Endothelial cell of umbilical vein (primary cell): Measurements from ENCODE around the gene SSH2. TPM values are rescaled to one million over a fixed set of nuclear protein-coding genes. Genes with fewer than 3 reads are reported as not detected.

Experiments
- BruUV-seq: library from RNA; stranded (reverse); fragments of 400-500 nt; replicated peaks from 2 replicates; lab custom pipeline; 2021; lab: Mats Ljungman, UMichigan
- CTCF ChIA-PET: fragments of 300-600, 350-600 bp; sonication (Branson Sonifier 250); formaldehyde crosslinking; loops from one replicate; lab custom pipeline; 2021; ENCODE audit warnings: antibody characterized with exemption, inconsistent platforms; lab: Charles Lee
- POLR2A ChIA-PET: fragments of 300-600, 350-600 bp; sonication (Branson Sonifier 250); formaldehyde crosslinking; loops from one replicate; lab custom pipeline; 2021; ENCODE audit warnings: antibody characterized with exemption, inconsistent platforms; lab: Charles Lee
- DNase-seq: peaks from one replicate; pipeline ENCODE4 v3.0.0-alpha.2; 2011; ENCODE audit warnings: low read depth, low spot score
- FAIRE-seq: peaks from 2 replicates; lab custom pipeline; 2011; peaks lifted over from hg19 to GRCh38; lab: Jason Lieb, UNC
- H2AFZ ChIP-seq: 2 replicates; pipeline ENCODE4 v1.6.0; 2012; ENCODE audit warnings: low read depth, low read length, control low read depth, inconsistent platforms
- H3K27ac ChIP-seq: 2 replicates; pipeline ENCODE4 v1.5.1; 2011; ENCODE audit warnings: low read depth, mild to moderate bottlenecking, control low read depth, low read length, moderate library complexity; ENCODE audit not compliant: insufficient read depth
- H3K27me3 ChIP-seq, 2 experiments: 2 replicates each; pipeline versions ENCODE4 v1.6.0 to v1.6.1; 2011; ENCODE audit warnings: low read length in 2 of 2, mixed read lengths in 1 of 2; ENCODE audit not compliant: control insufficient read depth in 2 of 2, insufficient read depth in 2 of 2
- H3K36me3 ChIP-seq, 2 experiments: 2 replicates in 1 of 2; 3 replicates in 1 of 2; pipeline ENCODE4 v1.5.1; 2011; ENCODE audit warnings: low read length in 2 of 2, mild to moderate bottlenecking in 1 of 2, moderate library complexity in 1 of 2; ENCODE audit not compliant: control insufficient read depth in 2 of 2, insufficient read depth in 2 of 2; ENCODE audit errors: extremely low read depth in 1 of 2
- H3K4me1 ChIP-seq: 3 replicates; pipeline ENCODE4 v1.5.1; 2011; ENCODE audit warnings: mild to moderate bottlenecking, low read length; ENCODE audit not compliant: control insufficient read depth, insufficient read depth; ENCODE audit errors: extremely low read depth
- H3K4me2 ChIP-seq: 2 replicates; pipeline ENCODE4 v1.6.1; 2011; ENCODE audit warnings: low read length, control low read depth, mixed read lengths; ENCODE audit not compliant: insufficient read depth
- H3K4me3 ChIP-seq, 3 experiments: fragments of 200-600 bp in 1 of 3; sonication (generic), shearing (Covaris generic) in 1 of 3; replicated peaks in 1 of 3; 2 replicates each; pipeline ENCODE4 v1.5.1; 2011 to 2016; ENCODE audit warnings: control low read depth in 3 of 3, low read length in 3 of 3, mild to moderate bottlenecking in 2 of 3, inconsistent platforms in 1 of 3, low read depth in 1 of 3, moderate library complexity in 1 of 3; ENCODE audit not compliant: insufficient read depth in 1 of 3
- H3K79me2 ChIP-seq: 2 replicates; pipeline ENCODE4 v1.6.0; 2012; ENCODE audit warnings: low read length, inconsistent platforms; ENCODE audit not compliant: control insufficient read depth, insufficient read depth
- H3K9ac ChIP-seq: replicated peaks from 2 replicates; pipeline ENCODE3; 2011; ENCODE audit warnings: low read length, control low read depth; ENCODE audit not compliant: insufficient read depth; ENCODE audit errors: extremely low read depth
- H3K9me1 ChIP-seq: replicated peaks from 3 replicates; pipeline ENCODE4 v1.6.0; 2011; ENCODE audit warnings: mild to moderate bottlenecking, low read length; ENCODE audit not compliant: control insufficient read depth, insufficient read depth; ENCODE audit errors: extremely low read depth
- H3K9me3 ChIP-seq: replicated peaks from 2 replicates; pipeline ENCODE4 v1.5.1; 2012; ENCODE audit warnings: low read length, inconsistent platforms; ENCODE audit not compliant: control insufficient read depth, insufficient read depth
- H4K20me1 ChIP-seq: replicated peaks from 2 replicates; pipeline ENCODE3; 2011; ENCODE audit warnings: mild to moderate bottlenecking, low read length; ENCODE audit not compliant: control insufficient read depth, insufficient read depth; ENCODE audit errors: extremely low read depth
- CTCF ChIP-seq, 2 donors: IDR thresholded peaks; 1 replicate in 1 of 2; 2 replicates in 1 of 2; pipeline ENCODE4 v1.5.1; 2011; ENCODE audit warnings: low read length in 2 of 2, mild to moderate bottlenecking in 2 of 2, moderate library complexity in 2 of 2, control low read depth in 1 of 2, inconsistent platforms in 1 of 2, low read depth in 1 of 2; ENCODE audit not compliant: insufficient read depth in 1 of 2; ENCODE audit errors: extremely low read depth in 1 of 2
- EZH2 ChIP-seq: IDR thresholded peaks from 2 replicates; pipeline ENCODE4 v1.6.1; 2012; ENCODE audit warnings: borderline replicate concordance, low read depth, mild to moderate bottlenecking, moderate library complexity, low read length, inconsistent platforms; ENCODE audit not compliant: severe bottlenecking
- FOS ChIP-seq: IDR thresholded peaks from 2 replicates; pipeline ENCODE4 v1.6.1; 2011; ENCODE audit warnings: mild to moderate bottlenecking, low read length, moderate library complexity, borderline replicate concordance; ENCODE audit not compliant: insufficient read depth
- GATA2 ChIP-seq: IDR thresholded peaks from 2 replicates; pipeline ENCODE4 v1.7.0; 2011; ENCODE audit warnings: low read depth, mild to moderate bottlenecking, moderate library complexity, mixed read lengths, low read length; ENCODE audit not compliant: insufficient read length, insufficient read depth
- JUN ChIP-seq: IDR thresholded peaks from 2 replicates; pipeline ENCODE4 v1.6.1; 2011; ENCODE audit warnings: borderline replicate concordance, low read depth; ENCODE audit not compliant: insufficient read length, insufficient read depth
- MAX ChIP-seq: IDR thresholded peaks from 2 replicates; pipeline ENCODE4 v1.6.1; 2011; ENCODE audit not compliant: insufficient read depth, insufficient read length
- MYC ChIP-seq: IDR thresholded peaks from one replicate; pipeline ENCODE4 v1.6.1; 2011; ENCODE audit warnings: mild to moderate bottlenecking, low read depth, low read length
- POLR2A ChIP-seq: IDR thresholded peaks from 2 replicates; pipeline ENCODE4 v1.6.1; 2012; ENCODE audit warnings: low read depth, mild to moderate bottlenecking, control low read depth, low read length
- POLR2AphosphoS5 ChIP-seq: IDR thresholded peaks from 2 replicates; pipeline ENCODE4 v1.6.1; 2012; ENCODE audit warnings: low read depth, mild to moderate bottlenecking, control low read depth, low read length, moderate library complexity; ENCODE audit not compliant: insufficient read depth
- dilution Hi-C: fragments of 300-500 bp; cut with MboI; formaldehyde crosslinking; loops from one replicate; pipeline ENCODE4 v1.15.0; 2019; ENCODE audit warnings: low sequenced_read_pairs; ENCODE audit not compliant: extremely low pct_ligation_motif_present
- intact Hi-C: fragments of 100-400 bp; cut with micrococcal nuclease; formaldehyde crosslinking; loops from one replicate; pipeline ENCODE4 v1.10.0; 2022
- polyA plus RNA-seq, 4 experiments: library from polyadenylated mRNA; depleted of rRNA in 3 of 4; stranded (reverse) in 3 of 4; unstranded in 1 of 4; fragments of >200 nt; gene quantifications; 2 replicates each; pipeline versions ENCODE4 v1.2.1 to v1.2.3, GENCODE V29; 2011 to 2012; ENCODE audit warnings: missing spikeins in 1 of 4
- total RNA-seq: library from RNA; stranded (reverse); gene quantifications from 2 replicates; pipeline ENCODE4 v1.2.3, GENCODE V29; 2021

The SSH2 gene
- total and polyA plus RNA-seq, 2 donors (not counting 3 experiments of a cell fraction or from before 2014, with no cell fraction given), result 24.6 to 60.9 TPM

GRCh38 chr17:29732613-29733012 is 197.4 kb downstream of the SSH2 start:
- Histone ChIP-seq H3K27ac (peak overlapping the region; percentile 50), H2AFZ (no peak overlapping the region), H3K27me3 (no peaks in the 10 kb centered on the region), H3K9me3 (no peaks in the 10 kb centered on the region), H3K9ac (peak overlapping the region; percentile 23), H3K36me3 (no peaks in the 10 kb centered on the region), H3K4me2 (peak overlapping the region; percentile 36), H3K4me3 (no peak overlapping the region), H3K4me1 (peaks cover 21% of the 10 kb centered on the region), H3K79me2 (peaks cover 15% of the 10 kb centered on the region), H3K9me1 (no peaks in the 10 kb centered on the region), H4K20me1 (no peaks in the 10 kb centered on the region)
- intact Hi-C loops (no loop called here), dilution Hi-C loops (no loop called here)
- ChIA-PET POLR2A (no interaction called here), CTCF (interaction anchor here (1.0 to 2.2 kb wide), 8 partner anchors 9 to 199 kb away, joined by 3 to 9 read pairs (median 3); no protein-coding TSS in a partner anchor)
- no peak for TF ChIP-seq JUN
- no peak for TF ChIP-seq POLR2A
- no peak for TF ChIP-seq POLR2AphosphoS5
- no peak for TF ChIP-seq MAX
- no peak for TF ChIP-seq GATA2
- TF ChIP-seq MYC, result no peak
- no peak for TF ChIP-seq FOS
- TF ChIP-seq EZH2, result no peak
- no peak for TF ChIP-seq CTCF (IDR thresholded peaks at IDR 0.05; ENCODE audit: extremely low read depth in 1 of 2, insufficient read depth in 1 of 2, low read depth in 1 of 2, low read length in 2 of 2)
- BruUV-seq, result no TSS peak
- DNase-seq (no peak), FAIRE-seq (no peak)
